ENCODE data around the gene AMMECR1. TPM values are rescaled to one million over a fixed set of nuclear protein-coding genes. Genes with fewer than 3 reads are reported as not detected.

AMMECR1 gene
- total RNA-seq, 1 experiment from 2014 or later: 15.0 TPM

- no TSS peak for BruUV-seq (replicated peaks)
- Histone ChIP-seq H3K4me1 (ENCODE audit: control insufficient read depth, insufficient read depth, low read length) (no peaks in the 10 kb centered on the region), H3K9me3 (ENCODE audit: control insufficient read depth, insufficient read depth, low read depth, low read length) (no peaks in the 10 kb centered on the region; the same call in 1 of the 2 replicates), H3K27ac (ENCODE audit: low read length) (no peak overlapping the region), H3K27me3 (ENCODE audit: control insufficient read depth, insufficient read depth, low read length) (no peaks in the 10 kb centered on the region), H3K36me3 (ENCODE audit: control insufficient read depth, insufficient read depth, low read length) (no peaks in the 10 kb centered on the region), H3K4me3 (ENCODE audit: low read depth in 2 of 2, low read length in 2 of 2) (no peak overlapping the region)
- intact Hi-C loops (cut with micrococcal nuclease; ENCODE audit: unreplicated experiment): no loop called here
- ChIA-PET CTCF (interaction anchor here (1.0 kb wide), 1 partner anchor 9 kb away, joined by 5 read pairs; no protein-coding TSS in a partner anchor), POLR2A (no interaction called here)
- in situ Hi-C loops (cut with HindIII; ENCODE audit: low pct_unique_long_range_greater_than_20kb, low sequenced_read_pairs): no loop called here
- TF ChIP-seq CTCF (IDR thresholded peaks at IDR 0.05) (no peak), POLR2AphosphoS5 (IDR thresholded peaks at IDR 0.05; ENCODE audit: low read depth, low read length) (no peak), TCF7L2 (IDR thresholded peaks at IDR 0.05; ENCODE audit: low read depth, low read length) (no peak), SIN3A (IDR thresholded peaks at IDR 0.05; ENCODE audit: borderline replicate concordance, insufficient read depth, low read depth, low read length) (no peak)
- TF ChIP-seq, protein P1, sequence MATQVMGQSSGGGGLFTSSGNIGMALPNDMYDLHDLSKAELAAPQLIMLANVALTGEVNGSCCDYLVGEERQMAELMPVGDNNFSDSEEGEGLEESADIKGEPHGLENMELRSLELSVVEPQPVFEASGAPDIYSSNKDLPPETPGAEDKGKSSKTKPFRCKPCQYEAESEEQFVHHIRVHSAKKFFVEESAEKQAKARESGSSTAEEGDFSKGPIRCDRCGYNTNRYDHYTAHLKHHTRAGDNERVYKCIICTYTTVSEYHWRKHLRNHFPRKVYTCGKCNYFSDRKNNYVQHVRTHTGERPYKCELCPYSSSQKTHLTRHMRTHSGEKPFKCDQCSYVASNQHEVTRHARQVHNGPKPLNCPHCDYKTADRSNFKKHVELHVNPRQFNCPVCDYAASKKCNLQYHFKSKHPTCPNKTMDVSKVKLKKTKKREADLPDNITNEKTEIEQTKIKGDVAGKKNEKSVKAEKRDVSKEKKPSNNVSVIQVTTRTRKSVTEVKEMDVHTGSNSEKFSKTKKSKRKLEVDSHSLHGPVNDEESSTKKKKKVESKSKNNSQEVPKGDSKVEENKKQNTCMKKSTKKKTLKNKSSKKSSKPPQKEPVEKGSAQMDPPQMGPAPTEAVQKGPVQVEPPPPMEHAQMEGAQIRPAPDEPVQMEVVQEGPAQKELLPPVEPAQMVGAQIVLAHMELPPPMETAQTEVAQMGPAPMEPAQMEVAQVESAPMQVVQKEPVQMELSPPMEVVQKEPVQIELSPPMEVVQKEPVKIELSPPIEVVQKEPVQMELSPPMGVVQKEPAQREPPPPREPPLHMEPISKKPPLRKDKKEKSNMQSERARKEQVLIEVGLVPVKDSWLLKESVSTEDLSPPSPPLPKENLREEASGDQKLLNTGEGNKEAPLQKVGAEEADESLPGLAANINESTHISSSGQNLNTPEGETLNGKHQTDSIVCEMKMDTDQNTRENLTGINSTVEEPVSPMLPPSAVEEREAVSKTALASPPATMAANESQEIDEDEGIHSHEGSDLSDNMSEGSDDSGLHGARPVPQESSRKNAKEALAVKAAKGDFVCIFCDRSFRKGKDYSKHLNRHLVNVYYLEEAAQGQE (IDR thresholded peaks at IDR 0.05; ENCODE audit: insufficient read depth in 1 of 2, low read depth in 2 of 2, low read length in 1 of 2): no peak
- DNase-seq (ENCODE audit: low read depth, low spot score) (no peak), ATAC-seq (no peak)
These were observed 136.3 kb downstream of the AMMECR1 start for GRCh38 chrX:110181459-110182137.

- no peaks in the 10 kb centered on the region for H3K4me1 ChIP-seq (ENCODE audit: control insufficient read depth, insufficient read depth, low read length)
- BruUV-seq (replicated peaks): no TSS peak
- CTCF ChIA-PET: no interaction called here
- intact Hi-C loops (cut with micrococcal nuclease; ENCODE audit: unreplicated experiment): no loop called here
- H3K27ac ChIP-seq (ENCODE audit: low read length): no peak overlapping the region
- H3K27me3 ChIP-seq (ENCODE audit: control insufficient read depth, insufficient read depth, low read length): no peaks in the 10 kb centered on the region
- TF ChIP-seq, protein P1 (IDR thresholded peaks at IDR 0.05; ENCODE audit: insufficient read depth in 1 of 2, low read depth in 2 of 2, low read length in 1 of 2): no peak
- TF ChIP-seq TCF7L2 (IDR thresholded peaks at IDR 0.05; ENCODE audit: low read depth, low read length) (no peak), CTCF (IDR thresholded peaks at IDR 0.05) (no peak), POLR2AphosphoS5 (IDR thresholded peaks at IDR 0.05; ENCODE audit: low read depth, low read length) (no peak), SIN3A (IDR thresholded peaks at IDR 0.05; ENCODE audit: borderline replicate concordance, insufficient read depth, low read depth, low read length) (no peak)
- DNase-seq (ENCODE audit: low read depth, low spot score) (no peak), ATAC-seq (no peak)
- POLR2A ChIA-PET: no interaction called here
- no peaks in the 10 kb centered on the region for H3K36me3 ChIP-seq (ENCODE audit: control insufficient read depth, insufficient read depth, low read length)
- H3K9me3 ChIP-seq (ENCODE audit: control insufficient read depth, insufficient read depth, low read depth, low read length): no peaks in the 10 kb centered on the region
- H3K4me3 ChIP-seq (ENCODE audit: low read depth in 2 of 2, low read length in 2 of 2): no peak overlapping the region
- in situ Hi-C loops (cut with HindIII; ENCODE audit: low pct_unique_long_range_greater_than_20kb, low sequenced_read_pairs): no loop called here
These were observed 137.0 kb downstream of the AMMECR1 start for GRCh38 chrX:110180928-110181310.

All from Panc1 (cell line).